HG03103 (cell line): ENCODE results near the gene OPN1MW2.
"Not testable (repeated sequence)": the region's sequence is repeated elsewhere in the genome, so short reads cannot be mapped to it uniquely, and the experiment has no call there.

ENCODE experiments used
- ATAC-seq: cut with Tn5 transposase; IDR thresholded peaks from one replicate; pipeline ENCODE4 v1.9.1; 2021; ENCODE audit warnings: low read depth; ENCODE audit not compliant: unreplicated experiment

OPN1MW2 gene

GRCh38 chrX:154219456-154219855, at the start of gene OPN1MW2:
Gene OPN1MW2 (plus strand): TSS chrX:154219756. CDS start chrX:154219816, 60 bp downstream.
- ATAC-seq: not testable (repeated sequence)

- ATAC-seq: peak; percentile 83
These were observed 47.0 kb upstream of the OPN1MW2 start for GRCh38 chrX:154172535-154172943.

DNA sequence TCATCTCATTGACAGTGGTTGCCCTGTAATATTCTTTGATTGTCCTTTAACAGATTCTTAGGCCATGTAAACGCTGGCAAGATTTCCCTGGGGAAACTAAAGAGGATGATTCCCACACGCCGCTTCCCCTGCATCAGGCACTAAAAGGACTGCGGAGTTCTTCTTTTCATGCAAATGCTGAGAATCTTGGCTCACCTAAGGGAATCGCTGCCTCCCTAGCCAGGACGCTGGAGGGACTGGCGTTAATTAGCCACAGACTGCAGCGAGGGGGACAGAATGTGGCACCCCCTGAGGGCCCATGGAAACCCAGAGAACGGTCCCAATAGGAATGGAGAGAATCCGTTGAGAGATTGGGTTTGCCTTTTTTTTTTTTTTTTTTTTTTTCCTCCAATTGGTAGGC, 45.2 kb upstream of the OPN1MW2 start:
- ATAC-seq: not testable (repeated sequence)

DNA sequence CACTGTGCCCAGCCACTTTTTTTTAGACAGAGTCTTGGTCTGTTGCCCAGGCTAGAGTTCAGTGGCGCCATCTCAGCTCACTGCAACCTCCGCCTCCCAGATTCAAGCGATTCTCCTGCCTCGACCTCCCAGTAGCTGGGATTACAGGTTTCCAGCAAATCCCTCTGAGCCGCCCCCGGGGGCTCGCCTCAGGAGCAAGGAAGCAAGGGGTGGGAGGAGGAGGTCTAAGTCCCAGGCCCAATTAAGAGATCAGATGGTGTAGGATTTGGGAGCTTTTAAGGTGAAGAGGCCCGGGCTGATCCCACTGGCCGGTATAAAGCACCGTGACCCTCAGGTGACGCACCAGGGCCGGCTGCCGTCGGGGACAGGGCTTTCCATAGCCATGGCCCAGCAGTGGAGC, 37.3 kb upstream of the OPN1MW2 start, which contains the start of gene OPN1MW:
Gene OPN1MW (plus strand): TSS at position 301 of the 400 bp plus-strand sequence. CDS start 82 bp downstream, at position 383.
- not testable (repeated sequence) for ATAC-seq

GRCh38 chrX:154183794-154184193, 35.8 kb upstream of the OPN1MW2 start:
- not testable (repeated sequence) for ATAC-seq

- ATAC-seq: not testable (repeated sequence)
These were observed 26.7 kb upstream of the OPN1MW2 start for GRCh38 chrX:154192846-154193245.

- not testable (repeated sequence) for ATAC-seq
These were observed 25.2 kb upstream of the OPN1MW2 start for GRCh38 chrX:154194316-154194715.

DNA sequence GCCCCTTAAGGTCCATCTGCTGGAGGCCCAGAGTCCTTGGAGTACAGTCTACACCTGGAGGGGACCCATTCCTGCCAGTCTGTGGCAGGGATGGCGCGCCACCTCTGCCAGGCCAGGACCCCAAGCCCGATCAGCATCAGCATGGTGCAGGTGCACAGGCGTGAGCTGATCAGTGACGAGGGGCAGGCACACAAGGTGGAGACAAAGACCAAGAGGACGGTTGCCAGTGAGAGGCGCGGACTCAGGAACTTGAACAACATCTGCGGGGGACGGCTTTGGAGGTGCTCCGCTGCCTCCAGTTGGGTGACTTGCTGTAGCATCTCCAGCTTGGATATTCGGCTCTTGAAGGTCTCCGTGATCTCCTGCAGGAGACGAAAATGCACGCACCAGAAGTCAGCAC, 23.1 kb upstream of the OPN1MW2 start:
- not testable (repeated sequence) for ATAC-seq

- peak; percentile 77 for ATAC-seq
These were observed 9.7 kb upstream of the OPN1MW2 start for GRCh38 chrX:154209670-154210418.

- not testable (repeated sequence) for ATAC-seq
These were observed 8.5 kb upstream of the OPN1MW2 start for GRCh38 chrX:154211057-154211456.

DNA sequence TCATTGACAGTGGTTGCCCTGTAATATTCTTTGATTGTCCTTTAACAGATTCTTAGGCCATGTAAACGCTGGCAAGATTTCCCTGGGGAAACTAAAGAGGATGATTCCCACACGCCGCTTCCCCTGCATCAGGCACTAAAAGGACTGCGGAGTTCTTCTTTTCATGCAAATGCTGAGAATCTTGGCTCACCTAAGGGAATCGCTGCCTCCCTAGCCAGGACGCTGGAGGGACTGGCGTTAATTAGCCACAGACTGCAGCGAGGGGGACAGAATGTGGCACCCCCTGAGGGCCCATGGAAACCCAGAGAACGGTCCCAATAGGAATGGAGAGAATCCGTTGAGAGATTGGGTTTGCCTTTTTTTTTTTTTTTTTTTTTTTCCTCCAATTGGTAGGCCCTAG, 8.1 kb upstream of the OPN1MW2 start:
- not testable (repeated sequence) for ATAC-seq

GRCh38 chrX:154225292-154225691, 5.7 kb downstream of the OPN1MW2 start:
- not testable (repeated sequence) for ATAC-seq

DNA sequence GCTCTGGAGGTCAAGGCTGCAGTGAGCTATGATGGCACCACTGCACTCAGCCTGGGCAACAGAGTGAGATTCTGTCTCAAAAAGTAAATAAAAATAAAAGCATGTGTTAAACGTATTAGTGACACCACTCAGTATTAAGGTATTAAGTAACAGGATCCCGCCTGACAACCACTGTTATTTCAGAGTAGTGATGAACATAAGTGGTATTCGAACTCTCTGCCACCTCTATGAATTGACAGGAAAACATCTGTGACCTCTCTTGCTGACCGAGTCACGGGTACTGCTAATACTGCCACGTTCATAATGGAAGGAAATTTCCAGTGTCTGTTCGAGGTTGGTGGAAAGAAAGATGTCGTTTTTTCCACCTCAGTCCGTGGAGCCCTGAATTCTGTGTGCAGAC, 7.2 kb downstream of the OPN1MW2 start:
- not testable (repeated sequence) for ATAC-seq

DNA sequence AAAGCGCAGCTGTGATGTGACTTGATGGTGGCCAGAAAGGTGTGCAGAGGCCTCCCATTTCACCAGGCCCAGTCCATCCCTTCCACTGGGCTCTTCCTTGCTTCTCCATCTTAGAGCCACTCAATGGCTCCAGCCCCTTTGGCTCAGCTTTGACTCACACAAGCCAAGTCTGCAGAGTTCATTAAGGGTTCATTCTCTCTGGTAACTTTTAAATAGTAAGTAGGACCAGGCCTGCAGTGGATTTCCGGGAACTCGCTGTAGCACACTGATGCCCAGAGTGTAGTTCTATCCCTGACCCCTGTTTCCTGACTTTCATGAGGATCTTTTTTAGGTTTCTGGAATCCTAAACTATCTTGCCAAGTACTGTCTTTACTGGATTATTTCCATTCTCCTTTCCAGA, 11.9 kb downstream of the OPN1MW2 start:
- ATAC-seq: not testable (repeated sequence)

- not testable (repeated sequence) for ATAC-seq
These were observed 14.1 kb downstream of the OPN1MW2 start for GRCh38 chrX:154233620-154234019.

DNA sequence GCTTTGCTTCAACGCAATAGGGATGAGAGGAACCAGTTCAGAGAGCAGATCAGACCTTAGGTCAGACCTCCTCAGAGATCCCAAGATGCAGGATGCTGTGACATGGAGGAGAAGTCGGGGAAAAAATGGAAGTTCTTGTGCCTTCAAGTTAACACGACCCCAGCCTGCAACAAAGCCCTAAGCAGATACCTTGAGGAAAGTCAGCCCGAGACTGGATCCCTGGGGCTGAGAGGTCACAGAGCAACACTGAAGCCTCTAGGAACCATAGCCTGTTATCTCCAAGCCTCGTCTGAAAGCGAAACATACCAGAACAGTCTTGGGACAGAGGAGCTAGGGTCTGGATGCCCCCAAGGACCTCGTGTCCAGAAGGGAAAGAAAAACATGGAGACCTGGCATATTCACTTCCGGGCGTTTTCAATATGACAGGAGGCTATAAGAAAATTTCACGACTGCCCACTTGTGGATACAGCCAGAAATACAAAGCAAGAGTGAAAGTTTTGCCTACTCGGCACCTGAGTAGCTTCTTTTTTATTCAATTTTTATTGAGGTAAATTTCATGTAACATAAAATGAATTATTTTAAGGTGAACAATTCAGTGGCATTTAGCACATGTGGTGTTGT, 19.5 kb downstream of the OPN1MW2 start:
- ATAC-seq: not testable (repeated sequence)

- ATAC-seq: not testable (repeated sequence)
These were observed 20.5 kb downstream of the OPN1MW2 start for GRCh38 chrX:154239982-154240503.

GRCh38 chrX:154247377-154248045, 28.0 kb downstream of the OPN1MW2 start:
- peak; percentile 65 for ATAC-seq

GRCh38 chrX:154248076-154248475, 28.5 kb downstream of the OPN1MW2 start:
- ATAC-seq: not testable (repeated sequence)

- ATAC-seq: not testable (repeated sequence)
These were observed 37.7 kb downstream of the OPN1MW2 start, which contains the start of gene OPN1MW3 for GRCh38 chrX:154257282-154257681. Gene OPN1MW3 (plus strand): TSS chrX:154257582. CDS start chrX:154257620, 38 bp downstream.

DNA sequence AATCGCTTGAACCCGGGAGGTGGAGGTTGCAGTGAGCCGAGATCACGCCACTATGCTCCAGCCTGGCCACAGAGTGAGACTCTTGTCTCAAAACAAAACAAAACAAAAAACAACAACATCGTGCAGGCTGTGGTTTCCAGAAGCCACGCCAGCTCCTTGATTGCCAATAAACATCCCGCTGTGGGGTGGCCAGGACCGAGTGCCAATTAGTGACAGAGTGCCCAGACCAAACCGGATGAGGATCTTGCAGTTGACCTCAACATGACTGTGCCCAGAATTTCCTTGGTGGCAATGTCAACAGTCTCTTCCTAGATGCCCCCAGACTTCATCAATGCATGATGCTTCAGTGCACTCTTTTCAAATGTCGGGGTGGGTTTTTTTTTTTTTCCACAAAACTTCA, 39.2 kb downstream of the OPN1MW2 start:
- not testable (repeated sequence) for ATAC-seq
